ENCODE results near the gene SOX5. TPM values are rescaled to one million over a fixed set of nuclear protein-coding genes. Genes with fewer than 3 reads are reported as not detected.
"Not testable (repeated sequence)": the region's sequence is repeated elsewhere in the genome, so short reads cannot be mapped to it uniquely, and the experiment has no call there.

SOX5 gene
- total RNA-seq, 1 donor from 2014 or later, result 32.2 TPM

DNA sequence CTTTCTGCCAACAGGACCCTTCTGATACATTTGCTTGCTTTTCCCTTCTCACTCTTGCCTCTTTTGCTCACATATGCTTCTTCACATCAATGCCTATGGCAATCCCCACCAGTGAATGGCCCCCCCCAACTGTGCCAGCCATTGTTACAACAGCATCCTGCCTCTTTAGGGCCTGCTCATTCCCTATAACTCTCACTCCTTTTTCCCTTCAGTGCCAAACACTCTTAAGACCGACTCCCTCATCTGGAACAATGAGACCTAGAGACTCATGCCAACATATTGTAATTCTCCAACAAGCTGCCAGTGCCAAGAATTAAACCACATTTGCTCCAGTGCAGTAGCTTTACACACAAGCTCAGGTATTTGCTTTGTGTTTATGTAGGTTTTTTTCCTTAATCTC is 189.0 kb downstream of the SOX5 start:
- no peak for DNase-seq (ENCODE audit: low spot score)

GRCh38 chr12:23758608-23759007 is 190.9 kb downstream of the SOX5 start:
- no peak for DNase-seq (ENCODE audit: low spot score)
- no peak for ATAC-seq

More for the DNA sequence above, 189.0 kb downstream of the SOX5 start:
- ATAC-seq, result no peak

- ATAC-seq, result peak; percentile 62
- no peak for DNase-seq (ENCODE audit: low spot score)
Measured at GRCh38 chr12:23757541-23757962, 191.9 kb downstream of the SOX5 start.

DNA sequence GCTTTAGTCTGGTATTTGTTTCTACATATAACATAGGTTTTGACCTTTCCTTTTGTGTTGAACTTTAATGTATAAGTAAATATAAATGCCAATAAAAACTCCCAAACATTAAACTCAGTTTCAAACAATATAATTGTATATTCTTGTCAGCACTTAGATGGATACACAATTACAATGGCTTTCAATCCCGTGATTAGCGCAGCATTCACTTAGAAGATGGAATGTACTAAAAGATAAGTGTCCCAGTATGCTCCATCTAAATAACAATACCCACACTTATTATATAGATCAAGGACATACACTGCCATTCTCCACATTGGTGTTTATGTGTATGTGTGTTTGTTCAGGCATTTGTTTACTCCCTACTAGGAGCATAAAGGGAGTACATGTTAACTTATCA is 193.1 kb downstream of the SOX5 start:
- ATAC-seq (no peak), DNase-seq (ENCODE audit: low spot score) (no peak)

- DNase-seq (ENCODE audit: low spot score), result no peak
- ATAC-seq, result no peak
Measured at GRCh38 chr12:23753628-23754365, 195.7 kb downstream of the SOX5 start.

DNA sequence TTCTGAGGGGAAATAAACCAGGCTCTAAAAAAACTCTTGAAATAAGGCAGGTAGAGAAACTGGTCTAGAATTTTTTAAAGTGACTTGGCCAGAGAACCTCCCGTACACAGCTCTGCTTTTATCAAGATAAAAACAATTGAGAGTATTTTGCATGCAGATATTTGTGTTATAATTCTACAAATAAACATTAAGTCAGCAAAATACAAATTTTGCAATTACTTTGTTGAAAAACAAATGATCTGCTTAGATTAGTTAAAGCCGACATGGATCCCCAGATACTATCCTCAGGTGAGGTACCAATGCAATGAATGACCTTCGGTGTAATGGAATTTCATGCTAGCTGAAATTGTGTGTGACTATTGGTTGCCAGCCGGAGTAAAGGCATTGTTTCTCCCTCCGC is 197.2 kb downstream of the SOX5 start:
- no peak for DNase-seq (ENCODE audit: low spot score)
- no peak for ATAC-seq

DNA sequence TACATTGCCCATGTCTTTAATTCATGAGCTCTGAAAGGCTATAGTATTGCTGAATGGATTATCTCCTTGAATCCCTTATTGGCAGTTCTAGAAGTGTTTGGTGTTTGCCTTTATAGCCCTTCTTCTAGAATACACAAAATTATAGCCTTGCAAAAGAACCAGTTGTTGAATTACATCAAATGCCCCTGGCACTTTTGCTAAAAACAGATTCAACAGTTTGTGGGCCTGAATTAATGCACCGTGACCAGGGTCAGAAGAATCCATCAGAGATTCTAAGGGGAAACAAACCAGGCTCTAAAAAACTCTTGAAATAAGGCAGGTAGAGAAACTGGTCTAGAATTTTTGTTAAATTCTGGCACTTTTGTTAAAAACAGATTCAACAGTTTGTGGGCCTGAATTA is 197.8 kb downstream of the SOX5 start:
- ATAC-seq, result no peak
- no peak for DNase-seq (ENCODE audit: low spot score)

DNA sequence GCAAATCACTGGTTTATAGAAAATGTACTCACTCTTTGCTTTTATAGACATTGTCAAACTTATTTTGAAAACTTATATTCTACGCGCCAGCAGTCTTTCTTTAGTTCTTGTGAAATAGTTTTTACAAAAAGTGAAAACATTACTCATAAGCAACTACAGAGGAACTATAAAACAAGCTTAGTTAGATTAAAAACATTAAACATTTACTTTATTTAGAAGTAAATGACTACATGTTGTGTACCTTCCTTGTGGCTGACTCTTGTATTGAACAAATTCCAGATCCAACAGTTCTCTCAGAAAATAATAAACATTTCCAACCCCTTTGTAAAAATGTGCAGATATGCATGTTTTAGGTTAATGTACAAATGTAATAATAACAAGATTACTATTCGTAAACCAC is 198.5 kb downstream of the SOX5 start:
- no peak for ATAC-seq
- DNase-seq (ENCODE audit: low spot score), result no peak

- ATAC-seq, result no peak
- DNase-seq (ENCODE audit: low spot score), result no peak
Measured at GRCh38 chr12:23744696-23745095, 204.8 kb downstream of the SOX5 start.

DNA sequence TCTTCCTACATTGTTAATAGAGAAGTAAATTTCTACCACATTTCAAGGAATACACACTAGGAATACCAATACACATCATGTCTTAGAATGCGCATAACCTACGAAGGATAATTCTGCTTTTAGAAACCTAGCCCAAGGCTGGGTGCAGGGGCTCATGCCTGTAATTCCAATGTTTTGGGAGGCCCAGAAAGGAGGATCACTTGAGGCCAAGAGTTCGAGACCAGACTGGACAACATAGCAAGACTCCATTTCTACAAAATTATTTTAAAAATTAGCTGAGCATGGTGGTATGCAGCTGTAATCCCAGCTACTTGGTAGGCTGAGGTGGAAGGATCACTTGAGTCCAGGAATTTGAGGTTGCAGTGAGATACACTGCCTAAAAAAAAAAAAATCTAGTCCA is 206.9 kb downstream of the SOX5 start:
- no peak for ATAC-seq
- no peak for DNase-seq (ENCODE audit: low spot score)

DNA sequence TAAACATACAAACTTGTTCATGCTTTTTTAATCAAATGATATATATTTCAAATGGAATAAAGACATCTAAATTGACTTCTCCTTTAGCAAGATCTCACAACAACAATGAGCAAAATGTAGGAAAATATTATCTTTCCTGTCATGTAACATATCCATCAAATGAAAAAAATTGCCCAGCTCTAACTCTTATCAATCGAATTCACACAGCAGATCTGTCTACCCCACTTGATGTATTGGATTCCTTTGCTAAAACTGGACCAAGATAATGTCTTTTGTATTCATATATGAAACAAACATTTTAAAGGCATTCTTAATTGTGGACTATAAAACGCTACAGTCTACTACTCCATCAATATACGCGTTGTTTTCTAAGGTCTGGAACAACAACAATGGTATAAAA is 218.0 kb downstream of the SOX5 start:
- no peak for ATAC-seq
- DNase-seq (ENCODE audit: low spot score), result no peak

DNA sequence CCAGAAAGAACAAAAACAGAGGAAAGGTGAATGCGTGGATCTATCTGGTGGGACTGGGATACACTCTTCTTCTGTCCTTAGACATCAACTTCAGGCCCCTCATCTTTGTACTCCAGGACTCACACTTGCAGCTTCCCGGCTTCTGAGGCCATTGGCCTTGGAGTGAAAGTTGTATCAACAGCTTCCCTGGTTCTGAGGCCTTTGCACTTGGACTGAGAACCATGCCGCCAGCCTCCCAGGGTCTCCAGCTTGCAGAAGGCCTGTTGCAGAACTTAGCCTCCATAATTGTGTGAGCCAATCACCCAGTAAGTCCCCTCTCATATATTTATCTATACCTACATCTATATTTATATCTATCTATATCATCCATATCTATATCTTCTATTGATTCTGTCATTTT is 218.4 kb downstream of the SOX5 start:
- DNase-seq (ENCODE audit: low spot score), result no peak
- ATAC-seq, result no peak

DNA sequence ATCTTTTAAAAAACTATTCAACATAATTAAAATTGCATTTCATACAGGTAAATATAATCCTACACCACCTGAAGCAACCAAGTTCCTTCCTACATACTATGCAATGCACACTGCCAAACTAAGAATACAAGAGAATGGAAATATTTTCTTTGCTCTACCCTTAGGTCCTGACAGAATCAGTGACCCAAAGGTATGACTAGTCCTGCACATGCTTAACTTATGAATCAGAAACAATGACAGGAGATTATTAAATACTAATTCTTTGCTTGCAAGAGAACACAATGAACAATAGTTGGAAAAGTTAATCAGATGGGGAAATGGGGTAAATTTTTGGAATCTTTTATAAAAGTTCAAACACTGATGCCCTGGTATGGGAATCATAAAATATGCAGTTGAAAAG is 220.1 kb downstream of the SOX5 start:
- no peak for ATAC-seq
- DNase-seq (ENCODE audit: low spot score), result no peak

- DNase-seq (ENCODE audit: low spot score), result no peak
Measured at GRCh38 chr12:23726646-23727045, 222.8 kb downstream of the SOX5 start.

DNA sequence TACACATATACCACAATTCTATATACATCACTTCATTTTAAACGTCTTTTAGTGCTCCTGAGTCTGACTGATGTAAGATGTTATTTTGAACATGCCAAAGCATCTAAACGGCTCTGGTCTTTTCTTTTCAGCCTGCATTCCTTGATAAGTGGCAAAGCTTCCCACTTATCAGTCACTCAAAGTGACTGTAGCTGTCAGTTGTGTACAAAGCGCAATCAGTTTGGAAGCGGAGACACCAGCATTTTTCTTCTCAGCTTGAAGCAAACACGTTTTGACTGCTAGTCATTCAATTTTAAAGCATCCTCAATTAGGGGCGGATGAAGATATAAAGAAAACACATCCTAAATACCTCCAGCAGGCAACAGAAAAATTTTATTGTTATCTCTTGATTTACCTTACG is 226.8 kb downstream of the SOX5 start:
- no peak for DNase-seq (ENCODE audit: low spot score)
- ATAC-seq, result no peak

More at GRCh38 chr12:23726646-23727045, 222.8 kb downstream of the SOX5 start:
- no peak for ATAC-seq

DNA sequence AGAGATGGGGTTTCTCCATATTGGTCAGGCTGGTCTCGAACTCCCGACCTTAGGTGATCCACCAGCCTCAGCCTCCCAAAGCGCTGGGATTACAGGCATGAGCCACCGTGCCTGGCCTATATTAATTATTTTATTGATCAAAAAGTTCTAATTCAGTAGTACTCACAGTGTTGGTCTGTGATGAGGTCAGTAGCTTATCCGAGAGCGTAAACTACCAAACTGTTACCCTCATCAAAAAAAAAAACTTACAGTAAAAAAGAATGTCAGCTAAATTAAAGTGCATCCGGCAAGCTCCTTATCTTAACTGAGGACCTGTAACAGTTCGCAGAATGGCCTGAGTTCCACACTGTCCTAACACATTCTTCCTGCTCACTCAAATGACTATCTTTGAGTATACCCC is 228.2 kb downstream of the SOX5 start:
- DNase-seq (ENCODE audit: low spot score), result no peak
- ATAC-seq, result no peak

DNA sequence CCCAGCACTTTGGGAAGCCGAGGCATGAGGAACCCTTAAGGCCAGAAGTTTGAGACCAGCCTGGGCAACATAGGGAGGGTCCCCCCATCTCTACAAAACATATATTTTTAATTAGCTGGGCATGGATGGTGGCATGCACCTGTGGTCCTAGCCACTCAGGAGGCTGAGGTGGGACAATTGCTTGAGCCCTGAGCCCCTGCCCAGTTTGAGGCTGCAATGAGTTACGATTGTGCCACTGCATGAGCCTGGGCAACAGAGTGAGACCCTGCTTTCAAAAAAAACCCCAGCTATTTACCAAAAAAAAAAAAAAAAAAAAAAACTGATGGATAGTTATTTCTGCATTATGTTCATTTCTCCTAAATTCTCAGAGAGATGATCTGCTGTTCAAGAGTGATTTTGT is 230.0 kb downstream of the SOX5 start:
- DNase-seq (ENCODE audit: low spot score) (no peak), ATAC-seq (no peak)

DNA sequence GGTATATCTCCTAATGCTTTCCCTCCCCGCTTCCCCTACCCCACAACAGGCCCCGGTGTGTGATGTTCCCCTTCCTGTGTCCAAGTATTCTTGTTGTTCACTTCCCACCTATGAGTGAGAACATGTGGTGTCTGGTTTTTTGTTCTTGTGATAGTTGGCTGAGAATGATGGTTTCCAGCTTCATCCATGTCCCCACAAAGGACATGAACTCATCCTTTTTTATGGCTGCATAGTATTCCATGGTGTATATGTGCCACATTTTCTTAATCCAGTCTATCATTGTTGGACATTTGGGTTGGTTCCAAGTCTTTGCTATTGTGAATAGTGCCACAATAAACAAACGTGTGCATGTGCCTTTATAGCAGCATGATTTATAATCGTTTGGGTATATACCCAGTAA is 239.1 kb downstream of the SOX5 start:
- not testable (repeated sequence) for ATAC-seq

GRCh38 chr12:23708185-23708837 is 241.2 kb downstream of the SOX5 start:
- ATAC-seq, result no peak

More for the DNA sequence above, 239.1 kb downstream of the SOX5 start:
- DNase-seq (ENCODE audit: low spot score), result not testable (repeated sequence)

GRCh38 chr12:23707270-23707669 is 242.2 kb downstream of the SOX5 start:
- DNase-seq (ENCODE audit: low spot score), result no peak
- ATAC-seq, result no peak

More at GRCh38 chr12:23708185-23708837, 241.2 kb downstream of the SOX5 start:
- DNase-seq (ENCODE audit: low spot score), result no peak

- DNase-seq (ENCODE audit: low spot score), result no peak
- no peak for ATAC-seq
Measured at GRCh38 chr12:23704992-23705943, 244.2 kb downstream of the SOX5 start.

Data from left lobe of liver (tissue), 2 donors.